Activated CD4-positive, CD25-positive, alpha-beta regulatory T cell treated with anti-CD3 and anti-CD28 coated beads, Interleukin-2, amount 50 U/mL, for 72 hours (primary cell): Measurements from ENCODE around the gene SLC22A31.

Source experiments
- DNase-seq: peaks from one replicate; pipeline ENCODE4 v3.0.0; 2021

The SLC22A31 gene

GRCh38 chr16:89164847-89165680 is 35.3 kb downstream of the SLC22A31 start:
- DNase-seq, result no peak

- DNase-seq, result no peak
These were observed 35.9 kb downstream of the SLC22A31 start for GRCh38 chr16:89164436-89164835.

GRCh38 chr16:89163297-89163696 is 37.0 kb downstream of the SLC22A31 start:
- no peak for DNase-seq

- no peak for DNase-seq
These were observed 38.3 kb downstream of the SLC22A31 start for GRCh38 chr16:89161763-89162713.

GRCh38 chr16:89160977-89161701 is 39.2 kb downstream of the SLC22A31 start:
- no peak for DNase-seq

- DNase-seq, result no peak
These were observed 40.4 kb downstream of the SLC22A31 start for GRCh38 chr16:89159850-89160354.

GRCh38 chr16:89159066-89159849 is 41.1 kb downstream of the SLC22A31 start:
- DNase-seq, result no peak

- DNase-seq, result no peak
These were observed 42.6 kb downstream of the SLC22A31 start for GRCh38 chr16:89157778-89158177.

- DNase-seq, result no peak
These were observed 43.3 kb downstream of the SLC22A31 start for GRCh38 chr16:89156740-89157645.

GRCh38 chr16:89155851-89156739 is 44.2 kb downstream of the SLC22A31 start:
- DNase-seq, result no peak

- no peak for DNase-seq
These were observed 45.1 kb downstream of the SLC22A31 start for GRCh38 chr16:89155184-89155679.

GRCh38 chr16:89154390-89155183 is 45.8 kb downstream of the SLC22A31 start:
- no peak for DNase-seq

- no peak for DNase-seq
These were observed 46.5 kb downstream of the SLC22A31 start for GRCh38 chr16:89153848-89154271.

- DNase-seq, result no peak
These were observed 47.3 kb downstream of the SLC22A31 start for GRCh38 chr16:89152831-89153700.

GRCh38 chr16:89150981-89151380 is 49.4 kb downstream of the SLC22A31 start:
- no peak for DNase-seq

- DNase-seq, result no peak
These were observed 50.1 kb downstream of the SLC22A31 start for GRCh38 chr16:89150090-89150835.

GRCh38 chr16:89149386-89149785 is 51.0 kb downstream of the SLC22A31 start:
- DNase-seq, result no peak
